ENCODE measurements around the gene OCIAD2. TPM values are rescaled to one million over a fixed set of nuclear protein-coding genes. Genes with fewer than 3 reads are reported as not detected.

The OCIAD2 gene
- total and polyA plus RNA-seq, 2 experiments from 2014 or later, result 32.6 to 178 TPM

DNA sequence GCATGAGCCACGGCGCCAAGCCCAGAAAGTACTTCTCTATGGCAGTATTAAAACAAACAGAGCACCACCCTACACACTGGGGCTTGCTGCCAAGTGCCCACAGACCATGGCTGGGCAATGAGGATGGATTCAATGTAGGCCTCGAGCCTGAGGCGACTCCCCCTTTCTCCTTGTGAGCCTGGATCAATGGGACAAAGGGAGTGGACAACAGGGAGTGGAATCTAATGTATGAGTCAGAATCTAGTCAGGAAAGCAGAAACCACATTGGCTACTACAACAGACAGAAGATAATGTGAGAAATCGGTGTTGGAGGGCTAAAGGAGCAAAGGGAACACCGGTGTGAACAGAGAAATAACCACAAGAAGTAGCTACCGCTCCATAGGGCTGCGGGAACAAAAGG, 37.7 kb upstream of the OCIAD2 start:
- TF ChIP-seq, protein P1, sequence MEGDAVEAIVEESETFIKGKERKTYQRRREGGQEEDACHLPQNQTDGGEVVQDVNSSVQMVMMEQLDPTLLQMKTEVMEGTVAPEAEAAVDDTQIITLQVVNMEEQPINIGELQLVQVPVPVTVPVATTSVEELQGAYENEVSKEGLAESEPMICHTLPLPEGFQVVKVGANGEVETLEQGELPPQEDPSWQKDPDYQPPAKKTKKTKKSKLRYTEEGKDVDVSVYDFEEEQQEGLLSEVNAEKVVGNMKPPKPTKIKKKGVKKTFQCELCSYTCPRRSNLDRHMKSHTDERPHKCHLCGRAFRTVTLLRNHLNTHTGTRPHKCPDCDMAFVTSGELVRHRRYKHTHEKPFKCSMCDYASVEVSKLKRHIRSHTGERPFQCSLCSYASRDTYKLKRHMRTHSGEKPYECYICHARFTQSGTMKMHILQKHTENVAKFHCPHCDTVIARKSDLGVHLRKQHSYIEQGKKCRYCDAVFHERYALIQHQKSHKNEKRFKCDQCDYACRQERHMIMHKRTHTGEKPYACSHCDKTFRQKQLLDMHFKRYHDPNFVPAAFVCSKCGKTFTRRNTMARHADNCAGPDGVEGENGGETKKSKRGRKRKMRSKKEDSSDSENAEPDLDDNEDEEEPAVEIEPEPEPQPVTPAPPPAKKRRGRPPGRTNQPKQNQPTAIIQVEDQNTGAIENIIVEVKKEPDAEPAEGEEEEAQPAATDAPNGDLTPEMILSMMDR (IDR thresholded peaks at IDR 0.05; ENCODE audit: poor library complexity), result no peak
- no peak for TF ChIP-seq EZH2phosphoT487 (IDR thresholded peaks at IDR 0.05; ENCODE audit: low read depth, severe bottlenecking, unreplicated experiment)
- TF ChIP-seq EZH2 (IDR thresholded peaks at IDR 0.05; ENCODE audit: borderline replicate concordance), result no peak
- Histone ChIP-seq H3K4me3 (no peak overlapping the region), H4K20me1 (ENCODE audit: insufficient read depth, poor library complexity, severe bottlenecking) (no peaks in the 10 kb centered on the region), H3K9me2 (replicated peaks; ENCODE audit: insufficient read depth) (no peaks in the 10 kb centered on the region), H3K27ac (no peak overlapping the region), H3K9me3 (ENCODE audit: low read depth) (no peaks in the 10 kb centered on the region), H3K4me2 (no peak overlapping the region), H3K4me1 (ENCODE audit: insufficient read depth) (no peaks in the 10 kb centered on the region), H3K79me2 (no peaks in the 10 kb centered on the region), H3K36me3 (replicated peaks; ENCODE audit: insufficient read depth, low read depth) (no peaks in the 10 kb centered on the region), H2AFZ (no peak overlapping the region), H3K27me3 (no peaks in the 10 kb centered on the region)
- no peak for DNase-seq (ENCODE audit: low spot score)
- 88% methylated on average over 8 of the region's 8 CpGs for WGBS (ENCODE audit: low lambda C conversion rate, missing lambda C conversion rate)

DNA sequence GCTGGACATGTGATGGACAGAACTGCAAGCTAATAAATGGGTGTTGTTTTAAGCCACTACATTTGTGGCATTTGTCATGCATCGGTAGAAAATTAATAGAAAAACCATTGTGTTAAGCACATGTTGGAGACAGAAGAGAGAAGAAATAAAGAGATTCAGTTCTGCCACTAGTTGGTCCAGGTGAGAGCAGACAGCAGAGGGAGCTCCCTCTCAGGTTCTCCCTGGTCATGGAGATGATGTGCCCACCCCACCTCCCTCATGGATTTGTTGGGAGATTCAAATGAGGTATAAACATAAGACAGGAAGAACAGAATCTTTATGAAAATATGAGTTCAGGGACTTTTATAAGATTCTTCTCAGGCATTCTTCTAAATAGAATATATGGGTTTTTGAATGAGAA, 36.8 kb upstream of the OCIAD2 start:
- WGBS (ENCODE audit: low lambda C conversion rate, missing lambda C conversion rate), result 39% methylated on average over 1 of the region's 1 CpG

DNA sequence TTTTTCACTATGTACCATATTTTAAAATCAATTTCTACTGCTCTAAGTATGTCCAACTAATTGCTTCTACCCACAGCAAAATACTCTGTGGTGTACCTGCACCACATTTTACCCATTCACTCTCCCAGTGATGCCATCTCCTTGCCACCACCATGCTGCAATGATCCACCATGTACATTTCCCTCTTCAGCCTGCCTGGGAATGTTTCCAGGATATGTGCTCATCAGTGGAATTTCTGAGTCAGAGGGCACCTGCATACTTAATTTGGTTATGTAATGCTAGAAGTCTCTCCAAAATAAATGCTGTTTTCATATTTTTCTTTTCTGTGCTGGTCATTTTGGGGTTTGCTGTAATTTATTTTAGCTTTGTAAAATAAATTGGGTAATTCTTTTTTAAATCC, 33.2 kb upstream of the OCIAD2 start:
- H3K27me3 ChIP-seq, result no peaks in the 10 kb centered on the region
- H2AFZ ChIP-seq, result no peak overlapping the region
- H3K4me2 ChIP-seq, result no peak overlapping the region
- H3K79me2 ChIP-seq, result no peaks in the 10 kb centered on the region
- H3K4me1 ChIP-seq (ENCODE audit: insufficient read depth), result no peaks in the 10 kb centered on the region
- TF ChIP-seq EZH2phosphoT487 (IDR thresholded peaks at IDR 0.05; ENCODE audit: low read depth, severe bottlenecking, unreplicated experiment) (no peak), EZH2 (IDR thresholded peaks at IDR 0.05; ENCODE audit: borderline replicate concordance) (no peak)
- TF ChIP-seq, protein P1 (IDR thresholded peaks at IDR 0.05; ENCODE audit: poor library complexity), result no peak
- peak; percentile 30 for DNase-seq (ENCODE audit: low spot score)
- H3K4me3 ChIP-seq, result no peak overlapping the region
- H3K27ac ChIP-seq, result no peak overlapping the region
- H3K36me3 ChIP-seq (replicated peaks; ENCODE audit: insufficient read depth, low read depth), result no peaks in the 10 kb centered on the region
- H3K9me2 ChIP-seq (replicated peaks; ENCODE audit: insufficient read depth), result no peaks in the 10 kb centered on the region
- no peaks in the 10 kb centered on the region for H4K20me1 ChIP-seq (ENCODE audit: insufficient read depth, poor library complexity, severe bottlenecking)
- no peaks in the 10 kb centered on the region for H3K9me3 ChIP-seq (ENCODE audit: low read depth)

More for the DNA sequence above, 36.8 kb upstream of the OCIAD2 start:
- no peaks in the 10 kb centered on the region for H3K9me2 ChIP-seq (replicated peaks; ENCODE audit: insufficient read depth)
- no peak overlapping the region for H3K27ac ChIP-seq
- H3K79me2 ChIP-seq, result no peaks in the 10 kb centered on the region
- no peak overlapping the region for H2AFZ ChIP-seq
- peak; percentile 39 for DNase-seq (ENCODE audit: low spot score)
- no peaks in the 10 kb centered on the region for H3K4me1 ChIP-seq (ENCODE audit: insufficient read depth)
- no peak overlapping the region for H3K4me3 ChIP-seq
- no peaks in the 10 kb centered on the region for H3K36me3 ChIP-seq (replicated peaks; ENCODE audit: insufficient read depth, low read depth)
- TF ChIP-seq, protein P1 (IDR thresholded peaks at IDR 0.05; ENCODE audit: poor library complexity), result peak; percentile 35
- TF ChIP-seq EZH2 (IDR thresholded peaks at IDR 0.05; ENCODE audit: borderline replicate concordance), result no peak
- TF ChIP-seq EZH2phosphoT487 (IDR thresholded peaks at IDR 0.05; ENCODE audit: low read depth, severe bottlenecking, unreplicated experiment), result no peak
- H3K27me3 ChIP-seq, result no peaks in the 10 kb centered on the region
- no peak overlapping the region for H3K4me2 ChIP-seq
- no peaks in the 10 kb centered on the region for H4K20me1 ChIP-seq (ENCODE audit: insufficient read depth, poor library complexity, severe bottlenecking)
- H3K9me3 ChIP-seq (ENCODE audit: low read depth), result no peaks in the 10 kb centered on the region

DNA sequence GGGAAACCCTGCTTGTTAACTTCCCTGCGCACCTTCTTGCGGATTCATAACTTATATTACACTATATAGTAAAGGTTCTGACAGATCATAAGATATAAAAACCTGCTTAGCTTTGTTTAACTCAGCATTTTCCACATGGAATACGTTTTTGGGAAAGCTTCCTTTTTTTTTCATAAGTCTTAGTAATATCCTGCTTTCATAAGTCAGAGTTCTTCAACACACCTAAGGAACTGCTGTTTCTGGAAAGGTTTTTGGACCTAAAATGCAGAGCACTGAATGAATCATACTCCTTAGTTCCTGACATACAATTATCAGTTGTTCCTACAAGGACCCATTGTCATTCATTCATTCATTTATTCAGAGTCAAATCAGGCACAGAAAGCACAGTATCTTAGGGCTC, 32.3 kb upstream of the OCIAD2 start:
- no peak for DNase-seq (ENCODE audit: low spot score)
- H3K9me3 ChIP-seq (ENCODE audit: low read depth), result no peaks in the 10 kb centered on the region
- no peaks in the 10 kb centered on the region for H3K4me1 ChIP-seq (ENCODE audit: insufficient read depth)
- H3K9me2 ChIP-seq (replicated peaks; ENCODE audit: insufficient read depth), result no peaks in the 10 kb centered on the region
- no peaks in the 10 kb centered on the region for H3K36me3 ChIP-seq (replicated peaks; ENCODE audit: insufficient read depth, low read depth)
- 87% methylated on average over 3 of the region's 3 CpGs for WGBS (ENCODE audit: low lambda C conversion rate, missing lambda C conversion rate)
- TF ChIP-seq EZH2 (IDR thresholded peaks at IDR 0.05; ENCODE audit: borderline replicate concordance) (no peak), EZH2phosphoT487 (IDR thresholded peaks at IDR 0.05; ENCODE audit: low read depth, severe bottlenecking, unreplicated experiment) (no peak)
- TF ChIP-seq, protein P1 (IDR thresholded peaks at IDR 0.05; ENCODE audit: poor library complexity), result no peak
- no peak overlapping the region for H2AFZ ChIP-seq
- H3K27ac ChIP-seq, result no peak overlapping the region
- H3K4me3 ChIP-seq, result no peak overlapping the region
- H3K27me3 ChIP-seq, result no peaks in the 10 kb centered on the region
- no peak overlapping the region for H3K4me2 ChIP-seq
- H4K20me1 ChIP-seq (ENCODE audit: insufficient read depth, poor library complexity, severe bottlenecking), result no peaks in the 10 kb centered on the region
- no peaks in the 10 kb centered on the region for H3K79me2 ChIP-seq
